AG04449 (cell line): Measurements from ENCODE around the gene PLXNC1.

Experiments used
- CTCF ChIA-PET: fragments of 350-600 bp; formaldehyde crosslinking; extraction: SDS; loops from one replicate; lab custom pipeline; 2021; ENCODE audit warnings: antibody characterized with exemption; lab: Yijun Ruan, JAX
- POLR2A ChIA-PET: fragments of 400-600, 350-600 bp; formaldehyde crosslinking; extraction: SDS; loops from one replicate; lab custom pipeline; 2020; ENCODE audit warnings: antibody characterized with exemption, inconsistent platforms; lab: Yijun Ruan, JAX
- DNase-seq: peaks from one replicate; pipeline ENCODE4 v3.0.0-alpha.2; 2010; ENCODE audit warnings: low read depth, low spot score
- H3K4me3 ChIP-seq: 2 replicates; pipeline ENCODE4 v1.5.1; 2011; ENCODE audit warnings: low read depth, mild to moderate bottlenecking, control low read depth, low read length
- CTCF ChIP-seq: IDR thresholded peaks from one replicate; pipeline ENCODE4 v1.5.1; 2011; ENCODE audit warnings: mild to moderate bottlenecking, moderate library complexity, low read length, control low read depth, inconsistent platforms; ENCODE audit not compliant: insufficient read depth; ENCODE audit errors: missing control alignments

The PLXNC1 gene

DNA sequence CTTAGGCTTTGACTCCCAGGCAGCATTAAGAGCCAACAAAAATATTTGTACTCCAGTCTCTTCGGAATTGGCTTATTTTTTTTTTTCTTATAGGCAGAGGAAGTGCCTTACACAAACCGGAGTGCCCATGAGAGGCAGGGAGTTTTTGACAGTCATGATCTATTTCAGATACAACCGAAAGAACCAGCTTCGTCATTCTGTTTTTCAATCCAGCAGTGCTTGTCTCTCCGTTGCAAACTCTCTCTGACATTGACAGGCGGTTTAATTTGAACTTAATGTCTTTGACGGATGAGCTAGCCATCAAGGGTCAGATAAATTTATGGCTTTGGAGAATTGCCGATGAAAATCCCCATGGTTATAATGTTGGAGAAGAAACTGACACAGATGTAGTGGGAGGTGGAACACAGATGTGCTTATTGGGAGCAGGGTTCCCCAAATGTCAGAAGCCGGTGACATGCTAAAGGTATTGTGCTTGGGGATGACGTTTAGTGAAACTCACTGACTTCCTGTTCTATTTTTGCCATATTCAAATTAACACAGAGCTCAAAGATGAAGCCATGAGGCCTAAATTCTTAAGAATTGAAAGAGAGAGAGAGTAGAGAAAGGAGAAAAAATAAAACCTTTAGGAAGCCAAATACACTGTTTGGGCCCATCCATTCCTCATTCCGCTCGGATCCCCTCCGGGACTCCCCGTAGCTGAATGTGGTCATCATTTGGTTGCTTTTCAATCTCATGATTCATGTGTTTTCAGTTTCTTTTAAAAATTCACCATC is 59.7 kb downstream of the PLXNC1 start:
- ChIA-PET POLR2A (no interaction called here), CTCF (interaction anchor here (1.9 kb wide), 1 partner anchor 73 kb away, joined by 4 read pairs; no protein-coding TSS in a partner anchor)
- DNase-seq = no peak
- H3K4me3 ChIP-seq = no peak overlapping the region
- no peak for TF ChIP-seq CTCF

- no peak for DNase-seq
- CTCF ChIA-PET = interaction anchor here (1.9 kb wide), 1 partner anchor 74 kb away, joined by 4 read pairs; no protein-coding TSS in a partner anchor
These were observed 60.2 kb downstream of the PLXNC1 start for GRCh38 chr12:94208622-94208966.

GRCh38 chr12:94209240-94209639 is 60.9 kb downstream of the PLXNC1 start:
- no peak overlapping the region for H3K4me3 ChIP-seq
- ChIA-PET CTCF (interaction anchor here (1.9 kb wide), 1 partner anchor 75 kb away, joined by 4 read pairs; no protein-coding TSS in a partner anchor), POLR2A (no interaction called here)
- TF ChIP-seq CTCF = no peak
- no peak for DNase-seq

More at GRCh38 chr12:94208622-94208966, 60.2 kb downstream of the PLXNC1 start:
- no peak overlapping the region for H3K4me3 ChIP-seq
- no peak for TF ChIP-seq CTCF
- POLR2A ChIA-PET = no interaction called here

GRCh38 chr12:94211021-94211420 is 62.6 kb downstream of the PLXNC1 start:
- DNase-seq = no peak
- POLR2A ChIA-PET = no interaction called here
- CTCF ChIA-PET = interaction anchor here (1.1 kb wide), 1 partner anchor 223 kb away, joined by 3 read pairs; no protein-coding TSS in a partner anchor
- TF ChIP-seq CTCF = no peak
- H3K4me3 ChIP-seq = no peak overlapping the region

GRCh38 chr12:94218233-94218632 is 69.9 kb downstream of the PLXNC1 start:
- ChIA-PET CTCF (interaction anchor here (1.6 kb wide), 1 partner anchor 216 kb away, joined by 3 read pairs; no protein-coding TSS in a partner anchor), POLR2A (no interaction called here)
- DNase-seq = no peak
- no peak overlapping the region for H3K4me3 ChIP-seq
- no peak for TF ChIP-seq CTCF

GRCh38 chr12:94219622-94220302 is 71.4 kb downstream of the PLXNC1 start:
- POLR2A ChIA-PET = no interaction called here
- no peak for DNase-seq
- CTCF ChIA-PET = no interaction called here
- no peak overlapping the region for H3K4me3 ChIP-seq
- TF ChIP-seq CTCF = no peak
